Activated naive CD8-positive, alpha-beta T cell treated with anti-CD3 and anti-CD28 coated beads for 36 hours (primary cell): ENCODE results near the gene SDK1. TPM values are rescaled to one million over a fixed set of nuclear protein-coding genes. Genes with fewer than 3 reads are reported as not detected.

ENCODE experiments used
- DNase-seq: peaks from one replicate; pipeline ENCODE4 v3.0.0; 2021
- H3K27ac Mint-ChIP-seq: one replicate; pipeline ENCODE4 v1.8.0; 2022; ENCODE audit warnings: mild to moderate bottlenecking, moderate library complexity, mixed read lengths
- H3K27me3 Mint-ChIP-seq: one replicate; pipeline ENCODE4 v1.8.0; 2022; ENCODE audit warnings: mild to moderate bottlenecking, mixed read lengths
- H3K36me3 Mint-ChIP-seq: one replicate; pipeline ENCODE4 v1.8.0; 2021; ENCODE audit warnings: mild to moderate bottlenecking, mixed read lengths
- H3K4me1 Mint-ChIP-seq: one replicate; pipeline ENCODE4 v1.8.0; 2021; ENCODE audit warnings: mixed read lengths
- H3K4me3 Mint-ChIP-seq: one replicate; pipeline ENCODE4 v1.8.0; 2022; ENCODE audit warnings: mild to moderate bottlenecking, moderate library complexity, mixed read lengths
- H3K9me3 Mint-ChIP-seq: one replicate; pipeline ENCODE4 v1.8.0; 2022; ENCODE audit warnings: mixed read lengths
- total RNA-seq, 2 experiments: library from RNA; stranded (reverse); gene quantifications; one replicate each; pipeline ENCODE4 v1.2.3, GENCODE V29; 2021

SDK1 gene
- total RNA-seq, 2 experiments from 2014 or later = 0.49 to 0.54 TPM

GRCh38 chr7:4123346-4123745 lies 822.3 kb downstream of the SDK1 start:
- DNase-seq = no peak
- H3K27me3 Mint-ChIP-seq = peaks cover 15% of the 10 kb centered on the region
- peaks cover 5% of the 10 kb centered on the region for H3K36me3 Mint-ChIP-seq
- H3K9me3 Mint-ChIP-seq = peaks cover 22% of the 10 kb centered on the region
- no peak overlapping the region for H3K27ac Mint-ChIP-seq
- no peak overlapping the region for H3K4me3 Mint-ChIP-seq
- H3K4me1 Mint-ChIP-seq = no peaks in the 10 kb centered on the region

GRCh38 chr7:4123823-4124222 lies 822.8 kb downstream of the SDK1 start:
- H3K4me1 Mint-ChIP-seq = no peaks in the 10 kb centered on the region
- H3K27ac Mint-ChIP-seq = no peak overlapping the region
- H3K4me3 Mint-ChIP-seq = no peak overlapping the region
- H3K9me3 Mint-ChIP-seq = peaks cover 18% of the 10 kb centered on the region
- DNase-seq = no peak
- peaks cover 15% of the 10 kb centered on the region for H3K27me3 Mint-ChIP-seq
- H3K36me3 Mint-ChIP-seq = peaks cover 5% of the 10 kb centered on the region

DNA sequence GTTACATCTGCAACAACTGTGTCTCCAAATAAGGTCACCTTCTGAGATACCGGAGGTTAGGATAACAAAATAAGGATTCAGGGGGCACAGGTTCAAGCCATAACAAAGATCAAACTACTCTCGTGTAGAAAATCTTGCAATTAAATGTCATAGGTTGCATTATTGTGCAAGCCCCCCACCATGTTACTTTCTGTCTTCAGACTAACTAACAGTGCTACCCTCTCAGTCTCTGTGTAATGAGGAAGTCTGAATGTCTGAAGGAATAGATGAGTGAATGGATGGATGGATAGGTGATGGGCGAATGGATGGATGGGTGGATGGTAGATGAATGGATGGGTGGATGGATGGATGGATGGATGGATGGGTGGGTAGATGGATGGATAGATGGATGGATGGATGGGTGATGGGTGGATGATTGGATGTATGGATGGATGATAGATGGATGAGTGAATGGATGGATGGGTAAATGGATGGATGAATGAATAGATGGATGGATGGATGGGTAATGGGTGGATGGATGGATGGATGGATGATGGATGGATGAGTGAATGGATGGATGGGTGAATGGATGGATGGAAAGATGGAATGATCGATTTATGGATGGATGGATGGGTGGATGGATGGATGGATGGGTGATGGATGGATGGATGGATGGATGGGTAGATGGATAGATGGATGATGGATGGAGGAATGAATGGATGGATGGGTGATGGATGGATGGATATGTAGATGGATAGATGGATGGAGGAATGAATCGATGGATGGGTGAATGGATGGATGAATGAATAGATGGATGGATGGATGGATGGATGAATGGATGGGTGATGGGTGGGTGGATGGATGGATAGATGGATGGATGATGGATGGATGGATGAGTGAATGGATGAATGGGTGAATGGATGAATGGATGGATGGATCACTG lies 823.8 kb downstream of the SDK1 start:
- no peak overlapping the region for H3K27ac Mint-ChIP-seq
- H3K36me3 Mint-ChIP-seq = peaks cover 5% of the 10 kb centered on the region
- peaks cover 18% of the 10 kb centered on the region for H3K9me3 Mint-ChIP-seq

GRCh38 chr7:4127909-4128560 lies 827.0 kb downstream of the SDK1 start:
- no peaks in the 10 kb centered on the region for H3K4me1 Mint-ChIP-seq
- no peak for DNase-seq
- H3K36me3 Mint-ChIP-seq = peaks cover 2% of the 10 kb centered on the region
- H3K27me3 Mint-ChIP-seq = peaks cover 15% of the 10 kb centered on the region
- no peak overlapping the region for H3K4me3 Mint-ChIP-seq
- H3K27ac Mint-ChIP-seq = no peak overlapping the region
- peaks cover 1% of the 10 kb centered on the region for H3K9me3 Mint-ChIP-seq

More for the DNA sequence above, 823.8 kb downstream of the SDK1 start:
- Mint-ChIP-seq H3K4me1 (no peaks in the 10 kb centered on the region), H3K4me3 (no peak overlapping the region), H3K27me3 (peaks cover 15% of the 10 kb centered on the region)
- DNase-seq = no peak

DNA sequence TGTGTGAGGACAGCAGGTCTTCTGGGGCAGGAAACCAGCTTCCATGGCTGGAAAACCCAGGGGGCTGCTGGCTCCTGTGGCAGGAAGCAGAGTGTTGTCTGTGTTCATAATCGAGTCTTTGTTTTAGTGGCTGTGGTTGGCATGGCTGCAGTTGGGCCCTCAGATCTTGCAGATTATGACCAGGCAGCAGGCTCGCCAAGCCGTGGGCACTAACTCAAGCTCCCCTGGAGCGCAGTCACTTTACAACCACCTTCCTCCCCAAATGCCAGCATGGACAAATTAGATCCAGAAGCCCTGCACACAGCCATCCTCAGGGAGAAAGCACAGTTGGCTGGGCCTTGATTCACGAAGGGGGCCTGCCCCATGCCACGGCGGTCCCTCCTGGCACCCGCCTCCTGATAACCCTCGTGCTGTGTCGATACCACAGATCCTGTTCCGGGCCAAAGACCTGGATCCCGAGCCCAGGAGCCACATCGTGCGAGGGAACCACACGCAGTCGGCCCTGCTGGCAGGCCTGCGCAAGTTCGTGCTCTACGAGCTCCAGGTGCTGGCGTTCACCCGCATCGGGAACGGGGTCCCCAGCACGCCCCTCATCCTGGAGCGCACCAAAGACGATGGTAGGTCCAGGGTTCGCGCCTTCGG lies 828.5 kb downstream of the SDK1 start:
- Mint-ChIP-seq H3K36me3 (peaks cover 2% of the 10 kb centered on the region), H3K4me3 (no peak overlapping the region), H3K27ac (no peak overlapping the region), H3K4me1 (no peaks in the 10 kb centered on the region), H3K27me3 (peaks cover 12% of the 10 kb centered on the region), H3K9me3 (peaks cover 1% of the 10 kb centered on the region)
- DNase-seq = no peak

DNA sequence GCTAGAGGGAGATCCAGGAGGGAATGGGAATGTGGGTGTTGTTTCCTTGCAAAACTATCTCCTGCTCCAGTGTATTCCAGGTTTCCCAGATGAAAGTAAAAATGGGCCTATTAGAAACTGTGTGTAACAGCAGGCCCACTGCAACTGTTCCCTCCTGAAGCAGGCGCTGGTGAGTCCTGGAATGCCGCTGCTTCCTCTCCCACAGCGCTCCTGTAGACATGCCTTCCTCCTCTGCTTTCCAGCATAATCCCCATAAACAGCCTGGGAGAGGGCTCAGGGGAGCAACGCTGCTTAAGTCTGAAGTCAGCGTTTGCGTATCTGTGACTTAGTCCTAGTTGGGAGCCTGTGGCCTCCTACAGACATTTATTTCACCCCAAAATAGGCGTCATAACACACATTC lies 830.0 kb downstream of the SDK1 start:
- DNase-seq = no peak
- no peaks in the 10 kb centered on the region for H3K36me3 Mint-ChIP-seq
- no peak overlapping the region for H3K27ac Mint-ChIP-seq
- no peak overlapping the region for H3K4me3 Mint-ChIP-seq
- no peaks in the 10 kb centered on the region for H3K9me3 Mint-ChIP-seq
- H3K27me3 Mint-ChIP-seq = peaks cover 3% of the 10 kb centered on the region
- no peaks in the 10 kb centered on the region for H3K4me1 Mint-ChIP-seq

GRCh38 chr7:4132221-4132620 lies 831.2 kb downstream of the SDK1 start:
- peaks cover 3% of the 10 kb centered on the region for H3K27me3 Mint-ChIP-seq

DNA sequence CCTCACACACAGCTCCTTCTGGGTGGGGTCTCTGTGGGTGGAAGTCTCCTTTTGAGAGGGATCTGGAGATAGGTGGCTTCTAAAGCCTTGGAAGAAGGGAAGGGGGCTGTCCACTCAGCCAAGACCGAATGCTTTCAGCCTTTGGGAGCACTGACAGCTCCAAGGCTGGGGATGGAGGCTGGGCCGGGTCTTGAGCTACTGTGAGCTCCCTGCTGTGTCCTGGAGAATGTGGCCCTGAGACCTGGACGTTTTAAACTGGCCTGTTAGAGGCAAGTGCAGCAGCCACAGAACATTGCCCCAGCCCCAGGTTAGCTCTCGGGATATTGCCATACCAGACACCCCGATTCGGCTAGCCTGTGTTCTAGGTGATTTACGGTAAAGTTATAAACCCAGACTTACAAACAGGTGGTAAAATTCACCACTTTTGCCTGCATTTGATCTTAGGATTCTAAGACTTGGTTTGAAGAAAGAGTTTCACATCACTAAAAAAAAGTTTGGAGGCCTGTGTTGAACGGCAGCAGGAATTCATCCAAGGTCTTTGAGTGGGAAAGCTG lies 832.5 kb downstream of the SDK1 start:
- Mint-ChIP-seq H3K9me3 (no peaks in the 10 kb centered on the region), H3K4me1 (no peaks in the 10 kb centered on the region), H3K27me3 (peaks cover 4% of the 10 kb centered on the region), H3K27ac (no peak overlapping the region), H3K36me3 (no peaks in the 10 kb centered on the region), H3K4me3 (no peak overlapping the region)
- DNase-seq = no peak

More at GRCh38 chr7:4132221-4132620, 831.2 kb downstream of the SDK1 start:
- no peaks in the 10 kb centered on the region for H3K9me3 Mint-ChIP-seq
- no peaks in the 10 kb centered on the region for H3K36me3 Mint-ChIP-seq
- H3K4me3 Mint-ChIP-seq = no peak overlapping the region
- H3K27ac Mint-ChIP-seq = no peak overlapping the region
- H3K4me1 Mint-ChIP-seq = no peaks in the 10 kb centered on the region
- DNase-seq = no peak

DNA sequence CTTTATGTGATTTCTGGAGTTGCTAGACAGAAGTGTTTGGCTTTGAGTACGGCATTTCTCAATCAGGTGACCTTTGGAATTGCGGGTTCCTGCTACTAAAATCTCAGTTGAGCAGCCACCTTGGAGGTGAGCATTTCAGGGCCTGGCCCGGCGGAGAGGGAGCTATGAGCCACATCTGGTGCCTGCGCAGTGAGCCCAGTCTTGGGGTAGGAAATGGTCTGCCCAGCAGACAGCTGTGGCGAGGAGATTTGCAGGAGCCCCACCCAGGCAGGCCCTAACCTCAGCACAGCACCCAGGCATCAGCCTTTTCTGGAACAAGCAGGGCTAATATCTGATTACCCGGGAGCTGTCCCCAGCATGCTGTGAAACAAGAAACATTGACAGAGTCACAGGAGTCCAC lies 833.2 kb downstream of the SDK1 start:
- Mint-ChIP-seq H3K27me3 (peaks cover 4% of the 10 kb centered on the region), H3K27ac (no peak overlapping the region), H3K9me3 (no peaks in the 10 kb centered on the region), H3K4me1 (no peaks in the 10 kb centered on the region), H3K36me3 (no peaks in the 10 kb centered on the region), H3K4me3 (no peak overlapping the region)
- DNase-seq = no peak

GRCh38 chr7:4134631-4135030 lies 833.6 kb downstream of the SDK1 start:
- H3K27ac Mint-ChIP-seq = no peak overlapping the region
- no peaks in the 10 kb centered on the region for H3K36me3 Mint-ChIP-seq
- peaks cover 4% of the 10 kb centered on the region for H3K27me3 Mint-ChIP-seq
- no peak overlapping the region for H3K4me3 Mint-ChIP-seq
- no peaks in the 10 kb centered on the region for H3K9me3 Mint-ChIP-seq
- no peaks in the 10 kb centered on the region for H3K4me1 Mint-ChIP-seq
- no peak for DNase-seq

GRCh38 chr7:4135301-4135700 lies 834.2 kb downstream of the SDK1 start:
- DNase-seq = no peak
- no peaks in the 10 kb centered on the region for H3K36me3 Mint-ChIP-seq
- no peaks in the 10 kb centered on the region for H3K4me1 Mint-ChIP-seq
- H3K27me3 Mint-ChIP-seq = peaks cover 4% of the 10 kb centered on the region
- no peaks in the 10 kb centered on the region for H3K9me3 Mint-ChIP-seq
- no peak overlapping the region for H3K4me3 Mint-ChIP-seq
- H3K27ac Mint-ChIP-seq = no peak overlapping the region

DNA sequence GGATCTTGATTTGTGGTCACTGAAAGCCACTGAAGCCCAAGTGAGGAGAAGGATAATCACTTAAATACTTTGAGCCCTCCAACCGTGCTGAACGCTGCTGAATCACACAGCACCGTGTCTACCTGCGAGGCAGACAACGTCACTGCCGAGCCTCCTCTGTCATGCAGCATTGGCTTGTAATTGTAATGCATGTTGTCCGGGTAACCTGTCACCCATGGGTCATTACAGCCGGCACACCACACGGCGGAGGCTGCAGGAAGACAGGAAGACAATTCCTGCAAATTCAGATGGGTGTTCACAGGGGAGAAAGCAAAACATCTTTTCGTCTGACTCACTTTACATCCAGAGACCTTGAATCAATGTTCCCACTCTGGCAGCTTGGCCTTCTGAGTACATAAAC lies 835.0 kb downstream of the SDK1 start:
- no peak overlapping the region for H3K4me3 Mint-ChIP-seq
- H3K27ac Mint-ChIP-seq = no peak overlapping the region
- no peaks in the 10 kb centered on the region for H3K9me3 Mint-ChIP-seq
- no peaks in the 10 kb centered on the region for H3K36me3 Mint-ChIP-seq
- H3K27me3 Mint-ChIP-seq = peaks cover 4% of the 10 kb centered on the region
- no peak for DNase-seq
- no peaks in the 10 kb centered on the region for H3K4me1 Mint-ChIP-seq

GRCh38 chr7:4136501-4137110 lies 835.6 kb downstream of the SDK1 start:
- Mint-ChIP-seq H3K4me1 (no peaks in the 10 kb centered on the region), H3K27ac (no peak overlapping the region), H3K9me3 (no peaks in the 10 kb centered on the region), H3K36me3 (no peaks in the 10 kb centered on the region), H3K4me3 (no peak overlapping the region), H3K27me3 (peaks cover 4% of the 10 kb centered on the region)
- DNase-seq = no peak

- Mint-ChIP-seq H3K27me3 (peaks cover 4% of the 10 kb centered on the region), H3K27ac (no peak overlapping the region), H3K9me3 (no peaks in the 10 kb centered on the region), H3K4me3 (no peak overlapping the region), H3K4me1 (no peaks in the 10 kb centered on the region), H3K36me3 (no peaks in the 10 kb centered on the region)
- DNase-seq = no peak
Observed at GRCh38 chr7:4137552-4137951, 836.5 kb downstream of the SDK1 start.

GRCh38 chr7:4138866-4139265 lies 837.8 kb downstream of the SDK1 start:
- Mint-ChIP-seq H3K4me1 (no peaks in the 10 kb centered on the region), H3K27me3 (peaks cover 4% of the 10 kb centered on the region), H3K27ac (no peak overlapping the region), H3K4me3 (no peak overlapping the region), H3K9me3 (no peaks in the 10 kb centered on the region), H3K36me3 (no peaks in the 10 kb centered on the region)
- no peak for DNase-seq
